Adrenal gland (tissue), 12 donors: ENCODE results near the gene ZSWIM1. TPM values are rescaled to one million over a fixed set of nuclear protein-coding genes. Genes with fewer than 3 reads are reported as not detected.
"Not testable (repeated sequence)": the region's sequence is repeated elsewhere in the genome, so short reads cannot be mapped to it uniquely, and the experiment has no call there.

Experiments used
- DNase-seq, 7 donors: peaks; one replicate each; pipeline ENCODE4 v3.0.0-alpha.2; 2019 to 2020
- H3K27ac ChIP-seq, 5 donors: fragments of 200-600 bp; sonication (generic) in 4 of 5; 1 replicate in 3 of 5; 2 replicates in 2 of 5; pipeline versions ENCODE4 v1.5.1 to v1.8.0; 2016 to 2020; ENCODE audit warnings: mild to moderate bottlenecking in 1 of 5
- H3K27me3 ChIP-seq: fragments of 200-600 bp; 2 replicates; pipeline ENCODE4 v1.8.0; 2021
- H3K36me3 ChIP-seq, 2 donors: fragments of 200-600 bp; replicated peaks in 1 of 2; 1 replicate in 1 of 2; 2 replicates in 1 of 2; pipeline versions ENCODE4 v1.5.1 to v1.8.0; 2018 to 2022
- H3K4me1 ChIP-seq, 2 donors: fragments of 200-600 bp; replicated peaks in 1 of 2; 1 replicate in 1 of 2; 2 replicates in 1 of 2; pipeline versions ENCODE4 v1.5.1 to v1.8.0; 2018 to 2021
- H3K4me3 ChIP-seq, 4 donors: fragments of 200-600 bp; sonication (generic) in 3 of 4; one replicate each; pipeline ENCODE4 v1.5.1; 2016 to 2018
- H3K9me3 ChIP-seq, 3 donors: fragments of 200-600 bp; sonication (generic) in 1 of 3; replicated peaks in 1 of 3; 1 replicate in 2 of 3; 2 replicates in 1 of 3; pipeline versions ENCODE4 v1.5.1 to v1.8.0; 2016 to 2021
- POLR2A ChIP-seq, 2 donors: fragments of 450-650 bp; IDR thresholded peaks; one replicate each; pipeline ENCODE4 v1.6.1; 2017; ENCODE audit warnings: antibody characterized with exemption in 2 of 2, mild to moderate bottlenecking in 2 of 2, moderate library complexity in 1 of 2
- WGBS, 4 donors: extraction: QIAGEN DNeasy Blood & Tissue Kit in 2 of 4; methylation state at CpG; one replicate each; pipeline versions ENCODE4 v1.1.5 to v1.1.7; 2013 to 2017; 5-methylcytosine and 5-hydroxymethylcytosine counted together
- intact Hi-C, 2 donors: fragments of 100-400 bp; cut with DNase I; formaldehyde crosslinking; loops; one replicate each; pipeline versions ENCODE4 v1.14.1 to v1.15.0; 2022 to 2023
- polyA plus RNA-seq, 3 donors: library from polyadenylated mRNA; stranded (reverse); fragments of 200-250 nt in 2 of 3; fragments of 350-450 nt in 1 of 3; fragmentation: Illumina TruSeq in 1 of 3; extraction: RNeasy Lipid Tissue Mini Kit (QIAGEN cat#74804) in 1 of 3; gene quantifications; one replicate each; pipeline ENCODE4 v1.2.3, GENCODE V29; 2013 to 2014
- total RNA-seq, 9 donors: library from RNA; depleted of rRNA in 4 of 9; stranded (reverse); fragments of >200 nt in 4 of 9; fragments of 120-200 nt in 1 of 9; fragmentation: NEBNext Ultra II Directional in 1 of 9; extraction: Animal tissue kit (Norgen Biotek cat#: 25700) in 1 of 9; gene quantifications; one replicate each; pipeline versions ENCODE4 v1.1.0 to v1.2.4, GENCODE V29; 2013 to 2023
- TF ChIP-seq, protein P1 (sequence below), 6 experiments: fragments of 450-650 bp in 4 of 6; fragments of 200-600 bp in 2 of 6; sonication (generic) in 1 of 6; IDR thresholded peaks; 1 replicate in 5 of 6; 2 replicates in 1 of 6; pipeline versions ENCODE4 v1.5.1 to v1.8.0; 2016 to 2021; ENCODE audit warnings: antibody characterized with exemption in 6 of 6, mild to moderate bottlenecking in 2 of 6, moderate library complexity in 1 of 6
- donor health status: healthy with polysubstance abuse.
- donor health status: Bipolar disorder and iron deficiency.
- donor health status: DM: yes; HTN: yes; CAD: no.
- donor health status: DM: no; HTN: no; CAD: no.
- donor health status: DM: no; HTN: no; CAD: no.
- donor health status: DM: yes; HTN: yes; CAD: no.

ZSWIM1 gene
- total and polyA plus RNA-seq, 12 donors: 4.2 to 22.1 (median 18.3) TPM

DNA sequence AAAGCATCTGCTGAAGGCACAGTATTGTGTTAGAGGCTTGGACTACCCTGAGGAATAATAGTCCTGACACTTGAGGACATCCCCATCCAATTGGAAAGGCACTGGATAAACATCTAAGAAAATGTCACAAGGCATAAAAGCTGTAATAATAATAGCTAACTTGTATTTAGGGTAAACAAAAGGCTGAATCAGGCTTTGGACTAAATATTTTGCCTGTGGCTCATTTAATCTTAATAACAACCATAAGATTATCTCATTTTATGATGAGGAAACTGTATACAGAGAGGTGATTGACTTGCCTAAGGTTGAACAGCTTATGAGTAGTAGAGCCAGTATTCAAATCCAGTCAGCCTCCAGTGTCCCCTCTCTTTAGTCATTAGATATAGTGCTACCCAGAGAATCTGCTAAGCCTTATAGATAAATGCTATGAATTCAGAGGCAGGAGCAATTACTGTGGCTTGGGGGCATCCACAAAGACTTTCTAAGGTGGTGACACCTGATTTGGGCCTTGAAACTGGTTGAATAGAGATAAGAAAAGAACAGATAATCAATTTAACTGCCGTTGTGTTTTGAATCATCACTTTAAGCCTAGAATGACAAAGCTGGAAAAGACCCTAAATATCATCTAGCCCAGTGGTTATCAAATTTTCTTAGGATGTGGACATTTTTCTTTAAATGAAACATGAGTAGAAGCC is 7.5 kb upstream of the ZSWIM1 start:
- intact Hi-C loops: no loop called here
- H3K36me3 ChIP-seq: peaks cover 0 to 12% of the 10 kb centered on the region in 2 donors

DNA sequence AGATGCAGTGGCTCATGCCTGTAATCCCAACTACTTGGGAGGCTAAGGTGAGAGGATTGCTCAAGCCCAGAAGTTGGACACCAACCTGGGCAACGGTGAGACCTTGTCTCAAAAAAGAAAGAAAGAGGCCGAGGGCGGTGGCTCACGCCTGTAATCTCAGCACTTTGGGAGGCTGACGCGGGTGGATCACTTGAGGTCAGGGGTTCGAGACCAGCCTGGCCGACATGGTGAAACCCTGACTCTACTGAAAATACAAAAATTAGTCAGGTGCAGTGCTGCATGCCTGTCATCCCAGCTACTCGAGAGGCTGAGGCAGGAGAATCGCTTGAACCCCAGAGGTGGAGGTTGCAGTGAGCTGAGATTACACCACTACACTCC is 6.9 kb upstream of the ZSWIM1 start:
- H3K36me3 ChIP-seq: peaks cover 0 to 12% of the 10 kb centered on the region in 2 donors
- H3K27ac ChIP-seq, H3K4me3 ChIP-seq, H3K27me3 ChIP-seq, intact Hi-C loops, H3K9me3 ChIP-seq, DNase-seq: not testable (repeated sequence)
- 90 to 97% (median 94%) methylated on average over 10 of the region's 10 CpGs for WGBS, 4 donors
- H3K4me1 ChIP-seq: peaks cover 10 to 14% of the 10 kb centered on the region in 2 donors

More for the DNA sequence above, 7.5 kb upstream of the ZSWIM1 start:
- Histone ChIP-seq H3K27ac (no peak overlapping the region), H3K4me1 (peaks cover 7 to 9% of the 10 kb centered on the region in 2 donors), H3K27me3 (no peaks in the 10 kb centered on the region), H3K4me3 (no peak overlapping the region), H3K9me3 (no peaks in the 10 kb centered on the region)
- TF ChIP-seq POLR2A (IDR thresholded peaks at IDR 0.05): no peak
- TF ChIP-seq, protein P1, sequence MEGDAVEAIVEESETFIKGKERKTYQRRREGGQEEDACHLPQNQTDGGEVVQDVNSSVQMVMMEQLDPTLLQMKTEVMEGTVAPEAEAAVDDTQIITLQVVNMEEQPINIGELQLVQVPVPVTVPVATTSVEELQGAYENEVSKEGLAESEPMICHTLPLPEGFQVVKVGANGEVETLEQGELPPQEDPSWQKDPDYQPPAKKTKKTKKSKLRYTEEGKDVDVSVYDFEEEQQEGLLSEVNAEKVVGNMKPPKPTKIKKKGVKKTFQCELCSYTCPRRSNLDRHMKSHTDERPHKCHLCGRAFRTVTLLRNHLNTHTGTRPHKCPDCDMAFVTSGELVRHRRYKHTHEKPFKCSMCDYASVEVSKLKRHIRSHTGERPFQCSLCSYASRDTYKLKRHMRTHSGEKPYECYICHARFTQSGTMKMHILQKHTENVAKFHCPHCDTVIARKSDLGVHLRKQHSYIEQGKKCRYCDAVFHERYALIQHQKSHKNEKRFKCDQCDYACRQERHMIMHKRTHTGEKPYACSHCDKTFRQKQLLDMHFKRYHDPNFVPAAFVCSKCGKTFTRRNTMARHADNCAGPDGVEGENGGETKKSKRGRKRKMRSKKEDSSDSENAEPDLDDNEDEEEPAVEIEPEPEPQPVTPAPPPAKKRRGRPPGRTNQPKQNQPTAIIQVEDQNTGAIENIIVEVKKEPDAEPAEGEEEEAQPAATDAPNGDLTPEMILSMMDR (IDR thresholded peaks at IDR 0.05): no peak
- no peak for DNase-seq
- WGBS, 4 donors: 19 to 38% (median 32%) methylated on average over 1 of the region's 1 CpG

DNA sequence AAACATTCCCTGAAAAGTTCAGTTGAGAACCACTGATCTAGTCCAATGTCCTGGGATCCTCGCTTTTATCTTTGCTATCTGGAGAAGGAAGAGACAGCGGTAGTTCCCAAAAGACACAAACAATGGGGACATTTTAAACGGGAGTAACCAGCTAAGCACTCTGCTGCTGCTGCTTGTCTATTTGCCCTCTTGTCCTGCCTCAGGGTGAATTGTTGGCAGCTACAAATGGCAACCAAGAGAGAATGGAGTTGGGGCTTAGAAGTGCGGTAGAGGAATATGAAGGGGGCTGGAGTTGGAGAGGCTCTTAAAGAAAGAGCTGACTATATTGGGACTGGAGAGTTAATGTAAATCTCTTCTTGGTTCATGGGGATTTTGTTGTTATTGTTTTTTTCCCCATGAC is 6.5 kb upstream of the ZSWIM1 start:
- intact Hi-C loops: no loop called here
- Histone ChIP-seq H3K4me3 (no peak overlapping the region), H3K36me3 (peaks cover 0 to 12% of the 10 kb centered on the region in 2 donors), H3K9me3 (no peaks in the 10 kb centered on the region), H3K4me1 (peaks cover 10 to 14% of the 10 kb centered on the region in 2 donors), H3K27ac (no peak overlapping the region), H3K27me3 (no peaks in the 10 kb centered on the region)
- WGBS, 4 donors: 76 to 85% (median 82%) methylated on average over 4 of the region's 4 CpGs
- DNase-seq: no peak
- no peak for TF ChIP-seq POLR2A (IDR thresholded peaks at IDR 0.05)
- TF ChIP-seq, protein P1 (IDR thresholded peaks at IDR 0.05): no peak

DNA sequence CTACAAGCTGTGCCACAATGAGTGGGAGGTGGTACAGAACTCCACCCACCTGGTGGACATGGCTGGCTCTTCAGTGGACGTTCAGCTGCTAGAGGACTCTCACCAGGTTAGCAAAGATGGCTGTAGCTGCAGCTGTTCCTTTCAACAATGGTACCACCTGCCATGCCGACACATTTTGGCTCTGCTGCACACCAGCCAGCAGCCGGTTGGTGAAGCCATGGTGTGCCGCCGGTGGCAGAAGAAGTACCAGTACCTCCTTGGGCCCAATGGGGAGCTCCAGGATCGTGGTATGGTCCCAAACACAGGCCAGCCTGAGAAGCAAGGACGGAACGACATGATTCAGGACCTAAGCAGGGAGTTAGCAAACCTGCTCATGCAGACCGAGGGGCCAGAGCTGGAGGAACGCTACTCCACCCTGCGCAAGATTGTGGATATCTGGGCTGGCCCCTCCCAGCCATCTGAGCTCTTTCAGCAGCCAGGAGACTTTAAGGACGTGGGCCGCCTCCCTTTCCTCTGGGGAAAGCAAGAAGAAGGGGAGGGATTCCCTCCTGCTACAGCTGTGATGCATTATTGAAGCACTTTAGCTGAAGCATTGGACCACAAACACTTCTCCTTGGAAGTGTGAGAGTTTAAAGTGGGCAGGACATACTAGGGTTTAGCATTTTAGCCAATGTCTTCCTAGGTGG is 2.8 kb upstream of the ZSWIM1 start:
- Histone ChIP-seq H3K27ac (peak overlapping the region in 3 of 5 donors; percentile 34 to 52 (median 45)), H3K36me3 (peaks cover 0 to 20% of the 10 kb centered on the region in 2 donors), H3K9me3 (no peaks in the 10 kb centered on the region), H3K4me1 (peaks cover 20 to 39% of the 10 kb centered on the region in 2 donors), H3K27me3 (no peaks in the 10 kb centered on the region), H3K4me3 (no peak overlapping the region)
- intact Hi-C loops: no loop called here
- WGBS, 4 donors: 62 to 88% (median 68%) methylated on average over 7 to 13 of the region's 13 CpGs
- TF ChIP-seq POLR2A (IDR thresholded peaks at IDR 0.05): no peak
- TF ChIP-seq, protein P1 (IDR thresholded peaks at IDR 0.05): no peak
- peak in 1 of 7 donors; percentile 24 for DNase-seq
